GM19468 (cell line): ENCODE data around the gene FNDC10.

ENCODE experiments used
- ATAC-seq: cut with Tn5 transposase; IDR thresholded peaks from one replicate; pipeline ENCODE4 v1.9.1; 2021; ENCODE audit warnings: mild to moderate bottlenecking, moderate library complexity, moderate number of reproducible peaks; ENCODE audit not compliant: unreplicated experiment; ENCODE audit errors: extremely low read depth

FNDC10 gene

GRCh38 chr1:1553821-1554494 lies 46.0 kb downstream of the FNDC10 start:
- no peak for ATAC-seq

- ATAC-seq, result no peak
Observed at GRCh38 chr1:1552263-1552639, 47.7 kb downstream of the FNDC10 start.

GRCh38 chr1:1551524-1552262 lies 48.2 kb downstream of the FNDC10 start:
- no peak for ATAC-seq

GRCh38 chr1:1550591-1551432 lies 49.1 kb downstream of the FNDC10 start:
- ATAC-seq, result no peak

GRCh38 chr1:1550087-1550486 lies 49.8 kb downstream of the FNDC10 start:
- ATAC-seq, result no peak

GRCh38 chr1:1548591-1548990 lies 51.3 kb downstream of the FNDC10 start:
- ATAC-seq, result no peak
